WTC11 (cell line): ENCODE data around the gene PRKCG. TPM values are rescaled to one million over a fixed set of nuclear protein-coding genes. Genes with fewer than 3 reads are reported as not detected.

Experiments
- ATAC-seq: fragments of 200-7000 bp; cut with Tn5 transposase; 2 replicates; pipeline ENCODE4 v1.10.0; 2021; ENCODE audit warnings: mild to moderate bottlenecking, moderate library complexity
- CTCF ChIA-PET: fragments of 300-600 bp; sonication (Branson Sonifier 250); formaldehyde crosslinking; loops from one replicate; lab custom pipeline; 2021; ENCODE audit warnings: antibody characterized with exemption; lab: Charles Lee
- POLR2A ChIA-PET: fragments of 350-600 bp; sonication (Branson Sonifier 250); formaldehyde crosslinking; loops from one replicate; lab custom pipeline; 2021; ENCODE audit warnings: antibody characterized with exemption; lab: Charles Lee
- DNase-seq: peaks from one replicate; pipeline ENCODE4 v3.0.0; 2021; ENCODE audit warnings: low spot score
- H3K27ac Mint-ChIP-seq: 2 replicates; pipeline ENCODE4 v1.8.0; 2021; ENCODE audit warnings: mixed read lengths
- H3K27me3 Mint-ChIP-seq: 2 replicates; pipeline ENCODE4 v1.8.0; 2021; ENCODE audit warnings: low read depth, mild to moderate bottlenecking, moderate library complexity, mixed read lengths
- H3K36me3 Mint-ChIP-seq: 2 replicates; pipeline ENCODE4 v1.8.0; 2021; ENCODE audit warnings: mixed read lengths
- H3K4me1 Mint-ChIP-seq: 2 replicates; pipeline ENCODE4 v1.8.0; 2022; ENCODE audit warnings: mixed read lengths
- H3K4me3 Mint-ChIP-seq: 2 replicates; pipeline ENCODE4 v1.8.0; 2021; ENCODE audit warnings: mild to moderate bottlenecking, moderate library complexity, mixed read lengths
- H3K9me3 Mint-ChIP-seq: 2 replicates; pipeline ENCODE4 v1.8.0; 2021; ENCODE audit warnings: mixed read lengths
- ATF6 ChIP-seq: sonication (generic); formaldehyde crosslinking; IDR thresholded peaks from 2 replicates; pipeline ENCODE4 v1.8.1; 2023; ENCODE audit warnings: mild to moderate bottlenecking, missing genetic modification reagents
- CDX4 ChIP-seq: fragments of 250-450 bp; sonication (Bioruptor Pico); IDR thresholded peaks from 2 replicates; pipeline ENCODE4 v1.9.0; 2021; ENCODE audit warnings: moderate library complexity, mild to moderate bottlenecking, inconsistent platforms, borderline replicate concordance
- ELF4 ChIP-seq: sonication (generic); formaldehyde crosslinking; IDR thresholded peaks from 2 replicates; pipeline ENCODE4 v1.8.1; 2022; ENCODE audit warnings: low read depth, mild to moderate bottlenecking, moderate library complexity, missing genetic modification reagents
- FOXK1 ChIP-seq: sonication (generic); formaldehyde crosslinking; IDR thresholded peaks from 2 replicates; pipeline ENCODE4 v1.8.0; 2022; ENCODE audit warnings: mild to moderate bottlenecking, moderate library complexity, missing genetic modification reagents
- JUN ChIP-seq: sonication (generic); formaldehyde crosslinking; IDR thresholded peaks from 2 replicates; pipeline ENCODE4 v1.8.0; 2023; ENCODE audit warnings: mild to moderate bottlenecking, missing genetic modification reagents
- NFATC4 ChIP-seq: fragments of 250-450 bp; sonication (Bioruptor Pico); IDR thresholded peaks from 2 replicates; pipeline ENCODE4 v1.9.0; 2021; ENCODE audit warnings: mild to moderate bottlenecking
- NR3C1 ChIP-seq: sonication (generic); formaldehyde crosslinking; conservative IDR thresholded peaks from 2 replicates; pipeline ENCODE4 v1.8.1; 2023; ENCODE audit warnings: low read depth, mild to moderate bottlenecking, missing genetic modification reagents
- RELA ChIP-seq: sonication (generic); formaldehyde crosslinking; IDR thresholded peaks from 2 replicates; pipeline ENCODE4 v1.8.1; 2022; ENCODE audit warnings: missing genetic modification reagents, mild to moderate bottlenecking, borderline replicate concordance
- SMAD3 ChIP-seq: sonication (generic); formaldehyde crosslinking; IDR thresholded peaks from 2 replicates; pipeline ENCODE4 v1.8.0; 2022; ENCODE audit warnings: missing genetic modification reagents, mild to moderate bottlenecking, borderline replicate concordance
- SMAD4 ChIP-seq: sonication (generic); formaldehyde crosslinking; IDR thresholded peaks from 2 replicates; pipeline ENCODE4 v1.8.0; 2022; ENCODE audit warnings: mild to moderate bottlenecking, missing genetic modification reagents
- SP1 ChIP-seq: sonication (generic); formaldehyde crosslinking; conservative IDR thresholded peaks from 2 replicates; pipeline ENCODE4 v1.8.1; 2022; ENCODE audit warnings: missing genetic modification reagents
- ZNF121 ChIP-seq: sonication (generic); formaldehyde crosslinking; IDR thresholded peaks from 2 replicates; pipeline ENCODE4 v1.8.0; 2023; ENCODE audit warnings: missing genetic modification reagents
- ZNF232 ChIP-seq: sonication (generic); formaldehyde crosslinking; IDR thresholded peaks from 2 replicates; pipeline ENCODE4 v1.8.0; 2022; ENCODE audit warnings: mild to moderate bottlenecking, missing genetic modification reagents
- ZNF671 ChIP-seq: fragments of 250-450 bp; sonication (Bioruptor Pico); IDR thresholded peaks from 2 replicates; pipeline ENCODE4 v1.8.0; 2021; ENCODE audit warnings: mild to moderate bottlenecking
- ZSCAN18 ChIP-seq: fragments of 250-450 bp; sonication (Bioruptor Pico); IDR thresholded peaks from 2 replicates; pipeline ENCODE4 v2.1.2; 2022; ENCODE audit warnings: mild to moderate bottlenecking, moderate library complexity
- total RNA-seq: library from RNA; stranded (reverse); gene quantifications from 3 replicates; pipeline ENCODE4 v1.2.3, GENCODE V29; 2021
- TF ChIP-seq, protein P1 (sequence below): sonication (generic); formaldehyde crosslinking; IDR thresholded peaks from 2 replicates; pipeline ENCODE4 v1.8.1; 2022; ENCODE audit warnings: missing genetic modification reagents, borderline replicate concordance
- TF ChIP-seq, protein P2 (sequence below): sonication (generic); formaldehyde crosslinking; IDR thresholded peaks from 2 replicates; pipeline ENCODE4 v1.8.0; 2022; ENCODE audit warnings: mild to moderate bottlenecking, missing genetic modification reagents
- TF ChIP-seq, protein P3 (sequence below): sonication (generic); formaldehyde crosslinking; IDR thresholded peaks from 2 replicates; pipeline ENCODE4 v1.8.1; 2022; ENCODE audit warnings: mild to moderate bottlenecking, moderate library complexity, missing genetic modification reagents
- TF ChIP-seq, protein P4 (sequence below): sonication (generic); formaldehyde crosslinking; IDR thresholded peaks from 2 replicates; pipeline ENCODE4 v1.8.0; 2023; ENCODE audit warnings: mild to moderate bottlenecking, missing genetic modification reagents

PRKCG gene
- total RNA-seq, 1 experiment from 2014 or later = 23.0 TPM

DNA sequence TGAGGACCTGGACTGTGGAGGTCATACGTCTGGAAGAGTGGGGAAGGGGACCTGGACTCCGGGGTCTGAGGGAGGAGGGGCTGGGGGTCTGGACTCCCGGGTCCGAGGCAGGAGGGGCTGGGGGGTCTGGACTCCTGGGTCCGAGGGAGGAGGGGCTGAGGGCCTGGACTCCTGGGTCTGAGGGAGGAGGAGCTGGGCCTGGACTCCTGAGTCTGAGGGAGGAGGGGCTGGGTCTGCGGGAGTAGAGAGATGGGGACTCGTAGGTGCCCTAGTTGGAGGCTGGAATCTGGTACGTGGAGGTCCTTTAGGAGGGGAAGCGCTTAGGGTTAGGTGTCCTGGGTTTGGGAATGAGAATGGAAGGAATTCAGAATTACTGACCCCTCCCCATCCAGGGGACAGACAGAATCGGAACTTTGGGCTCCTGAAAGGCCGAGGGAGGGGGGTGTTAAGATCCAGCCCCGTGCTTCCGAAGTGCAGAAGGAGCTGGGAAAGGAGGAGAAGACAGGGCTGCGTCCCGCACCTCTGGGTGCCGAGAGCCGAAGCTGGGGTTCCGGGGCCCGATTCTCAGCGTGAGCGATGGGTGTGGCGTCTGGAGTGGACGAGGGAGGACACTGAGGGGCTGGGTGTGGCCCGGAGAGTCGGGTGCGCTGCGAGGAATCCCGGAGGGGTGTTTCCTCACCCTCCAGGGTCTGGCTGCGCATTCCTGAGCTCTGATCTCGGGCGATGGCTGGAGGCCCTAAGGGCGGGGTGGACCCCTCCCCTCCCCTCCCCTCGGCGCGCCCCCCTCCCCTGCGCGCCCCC, 13.7 kb upstream of the PRKCG start (continued):
- no peak for TF ChIP-seq ZSCAN18 (CRISPR knock-in tag)

- Mint-ChIP-seq H3K27ac (peak overlapping the region; percentile 60; the same call in 1 of the 2 replicates), H3K4me3 (peak overlapping the region; percentile 93), H3K27me3 (no peaks in the 10 kb centered on the region; the same call in 1 of the 2 replicates), H3K4me1 (peaks cover 21% of the 10 kb centered on the region), H3K36me3 (peaks cover 24% of the 10 kb centered on the region), H3K9me3 (no peaks in the 10 kb centered on the region)
- ChIA-PET CTCF (interaction anchor here (0.5 to 4.8 kb wide), 9 partner anchors 10 to 161 kb away, joined by 3 to 40 read pairs (median 16); partner anchors contain the start of gene PRKCG), POLR2A (interaction anchor here (0.5 to 4.1 kb wide), 11 partner anchors 7 to 167 kb away, joined by 3 to 43 read pairs (median 13); partner anchors contain the start of gene PRKCG)
- ATAC-seq (peak; percentile 31), DNase-seq (peak; percentile 85)
- no peak for TF ChIP-seq JUN (CRISPR knock-in tag)
- TF ChIP-seq CDX4 (CRISPR knock-in tag) = no peak
- peak; percentile 51; the same call in 1 of the 2 replicates for TF ChIP-seq NFATC4
- TF ChIP-seq ATF6 (CRISPR knock-in tag) = no peak
- peak; percentile 81 for TF ChIP-seq SP1 (CRISPR knock-in tag)
- TF ChIP-seq, protein P1, sequence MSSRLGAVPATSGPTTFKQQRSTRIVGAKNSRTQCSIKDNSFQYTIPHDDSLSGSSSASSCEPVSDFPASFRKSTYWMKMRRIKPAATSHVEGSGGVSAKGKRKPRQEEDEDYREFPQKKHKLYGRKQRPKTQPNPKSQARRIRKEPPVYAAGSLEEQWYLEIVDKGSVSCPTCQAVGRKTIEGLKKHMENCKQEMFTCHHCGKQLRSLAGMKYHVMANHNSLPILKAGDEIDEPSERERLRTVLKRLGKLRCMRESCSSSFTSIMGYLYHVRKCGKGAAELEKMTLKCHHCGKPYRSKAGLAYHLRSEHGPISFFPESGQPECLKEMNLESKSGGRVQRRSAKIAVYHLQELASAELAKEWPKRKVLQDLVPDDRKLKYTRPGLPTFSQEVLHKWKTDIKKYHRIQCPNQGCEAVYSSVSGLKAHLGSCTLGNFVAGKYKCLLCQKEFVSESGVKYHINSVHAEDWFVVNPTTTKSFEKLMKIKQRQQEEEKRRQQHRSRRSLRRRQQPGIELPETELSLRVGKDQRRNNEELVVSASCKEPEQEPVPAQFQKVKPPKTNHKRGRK = no peak
- no peak for TF ChIP-seq FOXK1 (CRISPR knock-in tag)
- TF ChIP-seq SMAD3 = no peak
- no peak for TF ChIP-seq ELF4
- TF ChIP-seq ZNF121 (CRISPR knock-in tag) = no peak
- no peak for TF ChIP-seq ZNF232 (CRISPR knock-in tag)
- TF ChIP-seq, protein P2, sequence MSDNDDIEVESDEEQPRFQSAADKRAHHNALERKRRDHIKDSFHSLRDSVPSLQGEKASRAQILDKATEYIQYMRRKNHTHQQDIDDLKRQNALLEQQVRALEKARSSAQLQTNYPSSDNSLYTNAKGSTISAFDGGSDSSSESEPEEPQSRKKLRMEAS (CRISPR knock-in tag) = peak; percentile 52; the same call in 1 of the 2 replicates
- no peak for TF ChIP-seq ZNF671 (CRISPR knock-in tag)
- TF ChIP-seq, protein P3, sequence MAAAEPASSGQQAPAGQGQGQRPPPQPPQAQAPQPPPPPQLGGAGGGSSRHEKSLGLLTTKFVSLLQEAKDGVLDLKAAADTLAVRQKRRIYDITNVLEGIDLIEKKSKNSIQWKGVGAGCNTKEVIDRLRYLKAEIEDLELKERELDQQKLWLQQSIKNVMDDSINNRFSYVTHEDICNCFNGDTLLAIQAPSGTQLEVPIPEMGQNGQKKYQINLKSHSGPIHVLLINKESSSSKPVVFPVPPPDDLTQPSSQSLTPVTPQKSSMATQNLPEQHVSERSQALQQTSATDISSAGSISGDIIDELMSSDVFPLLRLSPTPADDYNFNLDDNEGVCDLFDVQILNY (CRISPR knock-in tag) = 0 out of 2 replicates have a peak, but pooled peaks have one; percentile 43
- TF ChIP-seq NR3C1 (CRISPR knock-in tag) = no peak
- TF ChIP-seq, protein P4, sequence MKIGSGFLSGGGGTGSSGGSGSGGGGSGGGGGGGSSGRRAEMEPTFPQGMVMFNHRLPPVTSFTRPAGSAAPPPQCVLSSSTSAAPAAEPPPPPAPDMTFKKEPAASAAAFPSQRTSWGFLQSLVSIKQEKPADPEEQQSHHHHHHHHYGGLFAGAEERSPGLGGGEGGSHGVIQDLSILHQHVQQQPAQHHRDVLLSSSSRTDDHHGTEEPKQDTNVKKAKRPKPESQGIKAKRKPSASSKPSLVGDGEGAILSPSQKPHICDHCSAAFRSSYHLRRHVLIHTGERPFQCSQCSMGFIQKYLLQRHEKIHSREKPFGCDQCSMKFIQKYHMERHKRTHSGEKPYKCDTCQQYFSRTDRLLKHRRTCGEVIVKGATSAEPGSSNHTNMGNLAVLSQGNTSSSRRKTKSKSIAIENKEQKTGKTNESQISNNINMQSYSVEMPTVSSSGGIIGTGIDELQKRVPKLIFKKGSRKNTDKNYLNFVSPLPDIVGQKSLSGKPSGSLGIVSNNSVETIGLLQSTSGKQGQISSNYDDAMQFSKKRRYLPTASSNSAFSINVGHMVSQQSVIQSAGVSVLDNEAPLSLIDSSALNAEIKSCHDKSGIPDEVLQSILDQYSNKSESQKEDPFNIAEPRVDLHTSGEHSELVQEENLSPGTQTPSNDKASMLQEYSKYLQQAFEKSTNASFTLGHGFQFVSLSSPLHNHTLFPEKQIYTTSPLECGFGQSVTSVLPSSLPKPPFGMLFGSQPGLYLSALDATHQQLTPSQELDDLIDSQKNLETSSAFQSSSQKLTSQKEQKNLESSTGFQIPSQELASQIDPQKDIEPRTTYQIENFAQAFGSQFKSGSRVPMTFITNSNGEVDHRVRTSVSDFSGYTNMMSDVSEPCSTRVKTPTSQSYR = no peak
- TF ChIP-seq RELA (CRISPR knock-in tag) = no peak
- no peak for TF ChIP-seq SMAD4 (CRISPR knock-in tag)
Observed at GRCh38 chr19:53868892-53869804, 12.8 kb upstream of the PRKCG start.
